PC-3 (cell line): ENCODE data around the gene TTYH1. TPM values are rescaled to one million over a fixed set of nuclear protein-coding genes. Genes with fewer than 3 reads are reported as not detected.
"Not testable (repeated sequence)": the region's sequence is repeated elsewhere in the genome, so short reads cannot be mapped to it uniquely, and the experiment has no call there.

Source experiments
- ATAC-seq: fragments of 200-7000 bp; cut with Tn5 transposase; 2 replicates; pipeline ENCODE4 v1.9.1; 2020; ENCODE audit warnings: mild to moderate bottlenecking, moderate library complexity
- BruUV-seq: library from RNA; stranded (reverse); fragments of 400-500 nt; replicated peaks from 2 replicates; lab custom pipeline; 2021; lab: Mats Ljungman, UMichigan
- CTCF ChIA-PET: fragments of 300-600 bp; sonication (Branson Sonifier 250); formaldehyde crosslinking; loops from one replicate; lab custom pipeline; 2022; ENCODE audit warnings: antibody characterized with exemption; lab: Charles Lee
- POLR2A ChIA-PET: fragments of 300-600 bp; sonication (Branson Sonifier 250); formaldehyde crosslinking; loops from one replicate; lab custom pipeline; 2022; ENCODE audit warnings: antibody characterized with exemption; ENCODE audit not compliant: unreplicated experiment; lab: Charles Lee
- DNase-seq: peaks from one replicate; pipeline ENCODE4 v3.0.0-alpha.2; 2015
- H2AFZ ChIP-seq: fragments of 300-600 bp; sonication (generic); 2 replicates; pipeline ENCODE4 v1.6.0; 2016; ENCODE audit warnings: antibody characterized with exemption, low read length
- H3F3A ChIP-seq: fragments of 300-600 bp; sonication (generic); one replicate; pipeline ENCODE4 v1.6.0; 2017; ENCODE audit warnings: antibody characterized with exemption, low read length, control low read depth, mild to moderate bottlenecking; ENCODE audit not compliant: unreplicated experiment
- H3K27ac ChIP-seq: fragments of 300-600 bp; sonication (generic); 2 replicates; pipeline ENCODE4 v1.5.1; 2016; ENCODE audit warnings: mild to moderate bottlenecking, low read length
- H3K27me3 ChIP-seq: fragments of 300-600 bp; sonication (generic); 2 replicates; pipeline ENCODE4 v1.6.1; 2016; ENCODE audit warnings: low read length, mixed read lengths
- H3K36me3 ChIP-seq: fragments of 300-600 bp; sonication (generic); 2 replicates; pipeline ENCODE4 v1.6.1; 2016; ENCODE audit warnings: low read depth, mixed run types, low read length, mixed read lengths
- H3K4me1 ChIP-seq: fragments of 300-600 bp; sonication (generic); 2 replicates; pipeline ENCODE4 v1.5.1; 2016; ENCODE audit warnings: low read length; ENCODE audit not compliant: insufficient read depth
- H3K4me2 ChIP-seq: fragments of 300-600 bp; sonication (generic); 2 replicates; pipeline ENCODE4 v1.6.0; 2016; ENCODE audit warnings: low read length
- H3K4me3 ChIP-seq: fragments of 300-600 bp; sonication (generic); 2 replicates; pipeline ENCODE4 v1.5.1; 2016; ENCODE audit warnings: mild to moderate bottlenecking, low read length, mixed read lengths
- H3K79me2 ChIP-seq: fragments of 300-600 bp; sonication (generic); 2 replicates; pipeline ENCODE4 v1.6.1; 2017; ENCODE audit warnings: low read length, mixed read lengths
- H3K9ac ChIP-seq: fragments of 300-600 bp; sonication (generic); 2 replicates; pipeline ENCODE4 v1.6.0; 2016; ENCODE audit warnings: mild to moderate bottlenecking, low read length
- H3K9me2 ChIP-seq: fragments of 300-600 bp; sonication (generic); replicated peaks from 2 replicates; pipeline ENCODE4 v1.6.1; 2016; ENCODE audit warnings: mixed run types, low read length, mixed read lengths
- H3K9me3 ChIP-seq: fragments of 300-600 bp; sonication (generic); 2 replicates; pipeline ENCODE4 v1.6.1; 2016; ENCODE audit warnings: low read length, mixed read lengths
- H4K20me1 ChIP-seq: fragments of 300-600 bp; sonication (generic); 2 replicates; pipeline ENCODE4 v1.6.1; 2016; ENCODE audit warnings: low read length, mixed read lengths
- CTCF ChIP-seq: fragments of 300-600 bp; sonication (generic); conservative IDR thresholded peaks from 2 replicates; pipeline ENCODE4 v1.5.1; 2017; ENCODE audit warnings: antibody characterized with exemption, low read depth, mild to moderate bottlenecking, low read length
- EZH2 ChIP-seq: fragments of 300-600 bp; sonication (generic); IDR thresholded peaks from one replicate; pipeline ENCODE4 v1.6.1; 2017; ENCODE audit warnings: antibody characterized with exemption, mild to moderate bottlenecking, low read length; ENCODE audit not compliant: unreplicated experiment
- EZH2phosphoT487 ChIP-seq: fragments of 300-600 bp; sonication (generic); IDR thresholded peaks from 2 replicates; pipeline ENCODE4 v1.6.1; 2018; ENCODE audit warnings: mild to moderate bottlenecking, antibody characterized with exemption, low read length, borderline replicate concordance
- intact Hi-C: fragments of 100-400 bp; cut with micrococcal nuclease; formaldehyde crosslinking; loops from 2 replicates; pipeline ENCODE4 v1.9.0; 2023
- total RNA-seq: library from RNA; depleted of rRNA; stranded (reverse); fragments of >200 nt; gene quantifications from 2 replicates; pipeline ENCODE4 v1.2.3, GENCODE V29; 2014

The TTYH1 gene
- total RNA-seq, 1 experiment from 2014 or later, result 1.1 TPM

GRCh38 chr19:54464630-54465425, 49.6 kb downstream of the TTYH1 start:
- H3F3A ChIP-seq, result no peaks in the 10 kb centered on the region
- H3K4me1 ChIP-seq, result peaks cover 16% of the 10 kb centered on the region
- peak overlapping the region; percentile 76 for H3K9ac ChIP-seq
- no peaks in the 10 kb centered on the region for H3K9me3 ChIP-seq
- intact Hi-C loops, result no loop called here
- POLR2A ChIA-PET, result no interaction called here
- peaks cover 27% of the 10 kb centered on the region for H3K79me2 ChIP-seq
- ATAC-seq (peak; percentile 56), DNase-seq (peak; percentile 93)
- peaks cover 4% of the 10 kb centered on the region; the same call in 1 of the 2 replicates for H4K20me1 ChIP-seq
- no peak for TF ChIP-seq EZH2phosphoT487
- TF ChIP-seq EZH2, result no peak
- TF ChIP-seq CTCF, result no peak
- peak overlapping the region; percentile 91 for H2AFZ ChIP-seq
- BruUV-seq, result no TSS peak
- CTCF ChIA-PET, result no interaction called here
- H3K27me3 ChIP-seq, result peaks cover 6% of the 10 kb centered on the region
- peak overlapping the region; percentile 91 for H3K4me2 ChIP-seq
- H3K36me3 ChIP-seq, result peaks cover 16% of the 10 kb centered on the region; the same call in 1 of the 2 replicates
- H3K27ac ChIP-seq, result peak overlapping the region; percentile 87
- H3K4me3 ChIP-seq, result peak overlapping the region; percentile 75
- H3K9me2 ChIP-seq, result no peaks in the 10 kb centered on the region

- ATAC-seq (no peak), DNase-seq (no peak)
- H3K36me3 ChIP-seq, result peaks cover 13% of the 10 kb centered on the region; the same call in 1 of the 2 replicates
- no peak overlapping the region for H3K4me2 ChIP-seq
- H3K4me3 ChIP-seq, result no peak overlapping the region
- H3K79me2 ChIP-seq, result peaks cover 22% of the 10 kb centered on the region
- intact Hi-C loops, result no loop called here
- no TSS peak for BruUV-seq
- no peak overlapping the region for H3K9ac ChIP-seq
- no peaks in the 10 kb centered on the region for H3K9me2 ChIP-seq
- H3K9me3 ChIP-seq, result no peaks in the 10 kb centered on the region
- ChIA-PET POLR2A (no interaction called here), CTCF (interaction anchor here (0.5 kb wide), 1 partner anchor 681 kb away, joined by 3 read pairs; no protein-coding TSS in a partner anchor)
- H4K20me1 ChIP-seq, result no peaks in the 10 kb centered on the region
- TF ChIP-seq CTCF, result no peak
- TF ChIP-seq EZH2phosphoT487, result no peak
- no peak for TF ChIP-seq EZH2
- no peaks in the 10 kb centered on the region for H3F3A ChIP-seq
- peaks cover 14% of the 10 kb centered on the region for H3K27me3 ChIP-seq
- peaks cover 19% of the 10 kb centered on the region for H3K4me1 ChIP-seq
- no peak overlapping the region for H3K27ac ChIP-seq
- H2AFZ ChIP-seq, result no peak overlapping the region
Measured at GRCh38 chr19:54465426-54466109, 50.3 kb downstream of the TTYH1 start.

- CTCF ChIA-PET, result interaction anchor here (0.5 kb wide), 1 partner anchor 680 kb away, joined by 3 read pairs; no protein-coding TSS in a partner anchor
- not testable (repeated sequence) for H3K36me3 ChIP-seq
Measured at GRCh38 chr19:54466110-54466480, 50.8 kb downstream of the TTYH1 start.

More at GRCh38 chr19:54466110-54466480, 50.8 kb downstream of the TTYH1 start:
- H4K20me1 ChIP-seq, BruUV-seq, H3K9ac ChIP-seq, H3K4me3 ChIP-seq, H3K9me3 ChIP-seq, intact Hi-C loops, DNase-seq, H3K4me2 ChIP-seq, H2AFZ ChIP-seq, H3F3A ChIP-seq, ATAC-seq, POLR2A ChIA-PET, H3K9me2 ChIP-seq, H3K27ac ChIP-seq: not testable (repeated sequence)
- H3K27me3 ChIP-seq, result peaks cover 19% of the 10 kb centered on the region
- H3K4me1 ChIP-seq, result peaks cover 25% of the 10 kb centered on the region
- H3K79me2 ChIP-seq, result peaks cover 18% of the 10 kb centered on the region
